Gastroesophageal sphincter (tissue), 4 donors: ENCODE results near the gene MEX3A. TPM values are rescaled to one million over a fixed set of nuclear protein-coding genes. Genes with fewer than 3 reads are reported as not detected.

ENCODE experiments used
- ATAC-seq: fragments of 150-250 bp; one replicate; pipeline ENCODE4 v1.9.1; 2016; ENCODE audit warnings: mild to moderate bottlenecking, moderate library complexity
- H3K27ac ChIP-seq, 4 donors: fragments of 200-600 bp; sonication (generic) in 3 of 4; 1 replicate in 3 of 4; 2 replicates in 1 of 4; pipeline ENCODE4 v1.5.1; 2016 to 2019
- H3K27me3 ChIP-seq: fragments of 200-600 bp; sonication (generic); one replicate; pipeline ENCODE4 v1.5.1; 2019
- H3K36me3 ChIP-seq, 2 donors: fragments of 200-600 bp; sonication (generic); one replicate each; pipeline ENCODE4 v1.5.1; 2019; ENCODE audit warnings: control low read depth in 1 of 2
- H3K4me1 ChIP-seq, 3 donors: fragments of 200-600 bp; sonication (generic); 1 replicate in 2 of 3; 2 replicates in 1 of 3; pipeline ENCODE4 v1.5.1; 2016 to 2019; ENCODE audit warnings: control low read depth in 2 of 3
- H3K4me3 ChIP-seq, 2 donors: fragments of 200-600 bp; sonication (generic); one replicate each; pipeline ENCODE4 v1.5.1; 2019; ENCODE audit warnings: mild to moderate bottlenecking in 1 of 2, moderate library complexity in 1 of 2
- H3K9me3 ChIP-seq, 3 donors: fragments of 200-600 bp; sonication (generic); one replicate each; pipeline ENCODE4 v1.5.1; 2017 to 2019; ENCODE audit warnings: control low read depth in 2 of 3
- EP300 ChIP-seq: sonication (generic); formaldehyde crosslinking; IDR thresholded peaks from one replicate; pipeline ENCODE4 v1.6.1; 2017; ENCODE audit warnings: antibody characterized with exemption, mild to moderate bottlenecking
- POLR2A ChIP-seq, 2 donors: fragments of 450-650 bp; IDR thresholded peaks; one replicate each; pipeline ENCODE4 v1.6.1; 2017; ENCODE audit warnings: antibody characterized with exemption in 2 of 2, mild to moderate bottlenecking in 2 of 2, moderate library complexity in 1 of 2
- POLR2AphosphoS5 ChIP-seq: sonication (generic); formaldehyde crosslinking; IDR thresholded peaks from one replicate; pipeline ENCODE4 v1.6.1; 2017; ENCODE audit warnings: antibody characterized with exemption
- WGBS, 2 donors: methylation state at CpG; one replicate each; pipeline ENCODE4 v1.1.5; 2018; ENCODE audit warnings: low coverage in 1 of 2; 5-methylcytosine and 5-hydroxymethylcytosine counted together
- total RNA-seq, 4 donors: library from RNA; depleted of rRNA; stranded (reverse); fragments of >200 nt; gene quantifications; one replicate each; pipeline ENCODE4 v1.1.0, GENCODE V29; 2016
- TF ChIP-seq, protein P1 (sequence below), 4 experiments: fragments of 200-600 bp in 2 of 4; fragments of 450-650 bp in 2 of 4; sonication (generic) in 1 of 4; IDR thresholded peaks; one replicate each; pipeline ENCODE4 v1.5.1; 2017 to 2019; ENCODE audit warnings: antibody characterized with exemption in 4 of 4, mild to moderate bottlenecking in 2 of 4, moderate library complexity in 2 of 4

Gene MEX3A
- total RNA-seq, 4 donors from 2014 or later = under 0.01 to 0.78 (median 0.52) TPM

DNA sequence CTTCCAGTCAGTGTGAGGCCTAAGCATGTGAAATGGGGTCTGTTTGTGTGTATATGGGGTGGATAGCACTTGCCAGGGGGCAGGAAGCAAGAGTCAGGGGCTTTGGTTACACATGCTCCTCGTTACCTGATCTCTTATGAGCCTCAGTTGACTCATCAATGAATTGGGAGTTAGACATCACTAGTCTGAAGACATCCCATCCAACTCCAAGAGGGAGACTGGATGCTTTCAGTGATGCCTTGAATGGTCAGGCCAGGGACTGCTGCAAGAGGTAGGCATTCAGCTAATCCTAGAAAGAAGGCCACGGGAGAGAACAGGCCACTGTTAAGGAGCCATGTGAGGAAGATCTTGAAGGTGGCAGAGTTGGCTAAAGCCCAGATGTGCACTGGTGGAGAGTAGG lies 15.0 kb downstream of the MEX3A start:
- WGBS, 2 donors = 56% methylated on average over 2 of the region's 2 CpGs; no CpG with 5 or more reads in 1 of the 2 donors
- TF ChIP-seq, protein P1, sequence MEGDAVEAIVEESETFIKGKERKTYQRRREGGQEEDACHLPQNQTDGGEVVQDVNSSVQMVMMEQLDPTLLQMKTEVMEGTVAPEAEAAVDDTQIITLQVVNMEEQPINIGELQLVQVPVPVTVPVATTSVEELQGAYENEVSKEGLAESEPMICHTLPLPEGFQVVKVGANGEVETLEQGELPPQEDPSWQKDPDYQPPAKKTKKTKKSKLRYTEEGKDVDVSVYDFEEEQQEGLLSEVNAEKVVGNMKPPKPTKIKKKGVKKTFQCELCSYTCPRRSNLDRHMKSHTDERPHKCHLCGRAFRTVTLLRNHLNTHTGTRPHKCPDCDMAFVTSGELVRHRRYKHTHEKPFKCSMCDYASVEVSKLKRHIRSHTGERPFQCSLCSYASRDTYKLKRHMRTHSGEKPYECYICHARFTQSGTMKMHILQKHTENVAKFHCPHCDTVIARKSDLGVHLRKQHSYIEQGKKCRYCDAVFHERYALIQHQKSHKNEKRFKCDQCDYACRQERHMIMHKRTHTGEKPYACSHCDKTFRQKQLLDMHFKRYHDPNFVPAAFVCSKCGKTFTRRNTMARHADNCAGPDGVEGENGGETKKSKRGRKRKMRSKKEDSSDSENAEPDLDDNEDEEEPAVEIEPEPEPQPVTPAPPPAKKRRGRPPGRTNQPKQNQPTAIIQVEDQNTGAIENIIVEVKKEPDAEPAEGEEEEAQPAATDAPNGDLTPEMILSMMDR (IDR thresholded peaks at IDR 0.05) = no peak
- TF ChIP-seq POLR2AphosphoS5 = no peak
- no peak for TF ChIP-seq EP300
- no peak for TF ChIP-seq POLR2A (IDR thresholded peaks at IDR 0.05)
- Histone ChIP-seq H3K27ac (no peak overlapping the region), H3K4me3 (no peak overlapping the region), H3K4me1 (no peaks in the 10 kb centered on the region), H3K27me3 (no peaks in the 10 kb centered on the region), H3K36me3 (no peaks in the 10 kb centered on the region), H3K9me3 (no peaks in the 10 kb centered on the region)
- ATAC-seq = no peak

DNA sequence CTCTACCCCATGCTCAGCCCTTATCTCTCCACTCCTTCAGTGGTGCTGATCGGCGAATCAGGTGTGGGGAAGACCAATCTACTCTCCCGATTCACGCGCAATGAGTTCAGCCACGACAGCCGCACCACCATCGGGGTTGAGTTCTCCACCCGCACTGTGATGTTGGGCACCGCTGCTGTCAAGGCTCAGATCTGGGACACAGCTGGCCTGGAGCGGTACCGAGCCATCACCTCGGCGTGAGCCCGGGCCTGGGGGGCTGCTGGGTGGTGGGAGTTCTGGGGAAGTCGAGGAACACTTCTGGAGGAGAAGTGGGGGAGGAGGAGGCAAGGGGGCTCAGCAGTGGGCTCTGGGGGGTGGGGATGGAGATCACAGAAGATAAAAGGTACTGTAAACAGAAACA lies 16.4 kb downstream of the MEX3A start:
- Histone ChIP-seq H3K36me3 (no peaks in the 10 kb centered on the region), H3K4me3 (no peak overlapping the region), H3K4me1 (no peaks in the 10 kb centered on the region), H3K27ac (no peak overlapping the region), H3K27me3 (no peaks in the 10 kb centered on the region), H3K9me3 (no peaks in the 10 kb centered on the region)
- no peak for ATAC-seq
- WGBS, 2 donors = 53% methylated on average over 3 of the region's 16 CpGs; no CpG with 5 or more reads in 1 of the 2 donors
- no peak for TF ChIP-seq EP300
- no peak for TF ChIP-seq POLR2AphosphoS5
- no peak for TF ChIP-seq POLR2A (IDR thresholded peaks at IDR 0.05)
- TF ChIP-seq, protein P1 (IDR thresholded peaks at IDR 0.05) = no peak

DNA sequence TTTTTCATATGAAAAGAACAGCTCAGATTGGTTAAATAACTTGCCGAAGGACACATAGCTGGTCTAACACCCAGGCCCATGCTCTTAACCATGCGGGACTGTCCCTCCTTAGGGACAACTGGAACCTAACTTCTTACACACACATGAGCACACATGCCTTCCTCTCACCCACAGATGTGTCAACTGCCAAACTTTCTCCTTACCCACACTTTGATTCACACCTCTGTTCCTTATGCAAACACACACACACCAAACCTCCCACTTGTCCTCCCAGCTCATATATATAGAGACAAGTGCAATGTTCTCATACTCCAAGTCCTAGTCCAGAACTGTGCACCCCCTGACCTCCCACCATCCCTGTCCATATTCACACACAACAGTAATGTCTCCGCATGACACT lies 17.1 kb downstream of the MEX3A start:
- Histone ChIP-seq H3K27ac (no peak overlapping the region), H3K27me3 (no peaks in the 10 kb centered on the region), H3K36me3 (no peaks in the 10 kb centered on the region), H3K9me3 (no peaks in the 10 kb centered on the region), H3K4me3 (no peak overlapping the region), H3K4me1 (no peaks in the 10 kb centered on the region)
- TF ChIP-seq POLR2AphosphoS5 (no peak), EP300 (no peak), POLR2A (IDR thresholded peaks at IDR 0.05) (no peak)
- TF ChIP-seq, protein P1 (IDR thresholded peaks at IDR 0.05) = no peak
- WGBS, 2 donors = 90% methylated on average over 3 of the region's 3 CpGs
- ATAC-seq = no peak

DNA sequence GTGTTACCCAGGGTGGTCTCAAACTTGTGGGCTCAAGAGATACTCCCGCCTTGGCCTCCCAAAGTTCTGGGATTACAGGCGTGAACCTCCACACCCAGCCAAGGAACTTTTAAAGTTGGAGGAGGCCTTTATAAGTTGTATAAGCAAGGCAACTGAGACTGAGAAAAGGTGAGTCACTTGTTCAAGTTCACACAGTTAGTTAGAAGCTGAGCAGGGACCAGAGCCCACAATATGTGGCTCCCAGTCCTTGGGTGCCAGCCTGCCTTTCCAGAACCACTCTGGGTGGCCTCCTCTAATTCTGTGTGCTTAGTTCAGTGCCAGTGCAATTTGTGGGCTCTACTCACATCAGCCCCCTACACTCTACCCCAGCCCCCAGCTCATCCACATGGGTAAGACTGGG lies 17.6 kb downstream of the MEX3A start:
- no peak overlapping the region for H3K4me3 ChIP-seq
- ATAC-seq = no peak
- no peak overlapping the region for H3K27ac ChIP-seq
- WGBS, 2 donors = 100% methylated on average over 1 of the region's 2 CpGs; no CpG with 5 or more reads in 1 of the 2 donors
- no peaks in the 10 kb centered on the region for H3K4me1 ChIP-seq
- H3K36me3 ChIP-seq = no peaks in the 10 kb centered on the region
- H3K27me3 ChIP-seq = no peaks in the 10 kb centered on the region
- H3K9me3 ChIP-seq = no peaks in the 10 kb centered on the region
- TF ChIP-seq EP300 = no peak
- TF ChIP-seq, protein P1 (IDR thresholded peaks at IDR 0.05) = no peak
- TF ChIP-seq POLR2A (IDR thresholded peaks at IDR 0.05) = no peak
- no peak for TF ChIP-seq POLR2AphosphoS5

DNA sequence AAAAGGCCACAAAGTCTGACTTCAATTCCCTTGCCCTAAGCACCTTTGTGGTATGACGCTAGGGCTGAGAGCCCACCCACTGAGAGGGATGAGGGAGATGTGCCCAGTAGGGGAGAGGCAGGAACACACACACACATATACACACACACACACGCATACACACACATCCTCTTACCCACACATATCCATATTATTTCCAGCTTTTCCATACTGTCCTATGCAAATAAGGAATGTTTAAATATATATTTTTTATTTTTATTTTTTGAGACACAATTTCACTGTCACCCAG lies 18.3 kb downstream of the MEX3A start:
- Histone ChIP-seq H3K4me3 (no peak overlapping the region), H3K27ac (no peak overlapping the region), H3K36me3 (no peaks in the 10 kb centered on the region), H3K4me1 (no peaks in the 10 kb centered on the region), H3K9me3 (no peaks in the 10 kb centered on the region), H3K27me3 (no peaks in the 10 kb centered on the region)
- no peak for ATAC-seq
- WGBS, 2 donors = 63 to 67% methylated on average over 2 of the region's 2 CpGs
- TF ChIP-seq, protein P1 (IDR thresholded peaks at IDR 0.05) = no peak
- TF ChIP-seq POLR2AphosphoS5 = no peak
- TF ChIP-seq EP300 = no peak
- TF ChIP-seq POLR2A (IDR thresholded peaks at IDR 0.05) = no peak
